Neural crest cell (in vitro differentiated cells): ENCODE data around the gene KCMF1. TPM values are rescaled to one million over a fixed set of nuclear protein-coding genes. Genes with fewer than 3 reads are reported as not detected.
A peak's percentile ranks its signal among the peaks of the same experiment; 100 is the strongest.

Experiments
- DNase-seq: peaks from one replicate; pipeline ENCODE4 v3.0.0; 2021; ENCODE audit warnings: low read depth, mixed read lengths, low spot score
- H3K27ac Mint-ChIP-seq: one replicate; pipeline ENCODE4 v1.8.0; 2021; ENCODE audit warnings: mild to moderate bottlenecking, mixed read lengths; ENCODE audit not compliant: unreplicated experiment
- H3K27me3 Mint-ChIP-seq: 2 replicates; pipeline ENCODE4 v1.8.0; 2021; ENCODE audit warnings: low read depth, mild to moderate bottlenecking, mixed read lengths
- H3K36me3 Mint-ChIP-seq: 2 replicates; pipeline ENCODE4 v1.8.0; 2021; ENCODE audit warnings: low read depth, mild to moderate bottlenecking, mixed read lengths
- H3K4me1 Mint-ChIP-seq: 2 replicates; pipeline ENCODE4 v1.8.0; 2021; ENCODE audit warnings: mixed read lengths
- H3K4me3 Mint-ChIP-seq: one replicate; pipeline ENCODE4 v1.8.0; 2021; ENCODE audit warnings: mild to moderate bottlenecking, mixed read lengths
- H3K9me3 Mint-ChIP-seq: 2 replicates; pipeline ENCODE4 v1.8.0; 2021; ENCODE audit warnings: mixed read lengths
- total RNA-seq: library from RNA; stranded (reverse); gene quantifications from 2 replicates; pipeline ENCODE4 v1.2.1, GENCODE V29; 2021
- TF ChIP-seq, protein P1 (sequence below): fragments of 200-600 bp; sonication (generic); conservative IDR thresholded peaks from 2 replicates; pipeline ENCODE4 v1.5.0; 2021; ENCODE audit warnings: antibody characterized with exemption, mild to moderate bottlenecking

KCMF1 gene
- total RNA-seq, 1 donor from 2014 or later = 57.0 TPM

- Mint-ChIP-seq H3K4me3 (peak overlapping the region; percentile 33), H3K27me3 (no peaks in the 10 kb centered on the region), H3K4me1 (peaks cover 38% of the 10 kb centered on the region), H3K36me3 (peaks cover 25% of the 10 kb centered on the region), H3K27ac (no peak overlapping the region), H3K9me3 (peaks cover 12% of the 10 kb centered on the region)
- no peak for DNase-seq
- TF ChIP-seq, protein P1, sequence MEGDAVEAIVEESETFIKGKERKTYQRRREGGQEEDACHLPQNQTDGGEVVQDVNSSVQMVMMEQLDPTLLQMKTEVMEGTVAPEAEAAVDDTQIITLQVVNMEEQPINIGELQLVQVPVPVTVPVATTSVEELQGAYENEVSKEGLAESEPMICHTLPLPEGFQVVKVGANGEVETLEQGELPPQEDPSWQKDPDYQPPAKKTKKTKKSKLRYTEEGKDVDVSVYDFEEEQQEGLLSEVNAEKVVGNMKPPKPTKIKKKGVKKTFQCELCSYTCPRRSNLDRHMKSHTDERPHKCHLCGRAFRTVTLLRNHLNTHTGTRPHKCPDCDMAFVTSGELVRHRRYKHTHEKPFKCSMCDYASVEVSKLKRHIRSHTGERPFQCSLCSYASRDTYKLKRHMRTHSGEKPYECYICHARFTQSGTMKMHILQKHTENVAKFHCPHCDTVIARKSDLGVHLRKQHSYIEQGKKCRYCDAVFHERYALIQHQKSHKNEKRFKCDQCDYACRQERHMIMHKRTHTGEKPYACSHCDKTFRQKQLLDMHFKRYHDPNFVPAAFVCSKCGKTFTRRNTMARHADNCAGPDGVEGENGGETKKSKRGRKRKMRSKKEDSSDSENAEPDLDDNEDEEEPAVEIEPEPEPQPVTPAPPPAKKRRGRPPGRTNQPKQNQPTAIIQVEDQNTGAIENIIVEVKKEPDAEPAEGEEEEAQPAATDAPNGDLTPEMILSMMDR = no peak
Observed at GRCh38 chr2:85009019-85009618, 38.2 kb downstream of the KCMF1 start.

DNA sequence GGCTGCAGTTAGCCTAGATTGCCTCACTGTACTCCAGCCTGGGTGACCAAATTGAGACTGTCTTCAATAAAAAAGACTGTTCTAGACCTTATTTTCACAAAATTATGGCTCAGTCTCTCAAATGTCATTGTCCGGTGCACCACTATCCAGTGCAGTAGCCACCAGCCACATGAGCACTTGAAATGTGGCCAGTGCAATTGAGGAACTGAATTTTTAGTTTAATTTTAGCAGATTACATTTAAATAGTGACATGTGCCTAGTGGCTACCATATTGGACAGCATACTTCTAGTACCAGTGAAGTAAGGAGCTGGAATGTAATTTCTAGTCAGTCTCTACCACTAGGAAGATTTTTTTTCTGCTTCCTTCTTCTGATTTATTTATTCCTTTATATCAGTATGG is 39.4 kb downstream of the KCMF1 start:
- H3K4me1 Mint-ChIP-seq = peaks cover 51% of the 10 kb centered on the region
- H3K4me3 Mint-ChIP-seq = no peak overlapping the region
- H3K9me3 Mint-ChIP-seq = peaks cover 12% of the 10 kb centered on the region
- no peak overlapping the region for H3K27ac Mint-ChIP-seq
- peaks cover 25% of the 10 kb centered on the region for H3K36me3 Mint-ChIP-seq
- TF ChIP-seq, protein P1 = no peak
- DNase-seq = no peak
- no peaks in the 10 kb centered on the region for H3K27me3 Mint-ChIP-seq

DNA sequence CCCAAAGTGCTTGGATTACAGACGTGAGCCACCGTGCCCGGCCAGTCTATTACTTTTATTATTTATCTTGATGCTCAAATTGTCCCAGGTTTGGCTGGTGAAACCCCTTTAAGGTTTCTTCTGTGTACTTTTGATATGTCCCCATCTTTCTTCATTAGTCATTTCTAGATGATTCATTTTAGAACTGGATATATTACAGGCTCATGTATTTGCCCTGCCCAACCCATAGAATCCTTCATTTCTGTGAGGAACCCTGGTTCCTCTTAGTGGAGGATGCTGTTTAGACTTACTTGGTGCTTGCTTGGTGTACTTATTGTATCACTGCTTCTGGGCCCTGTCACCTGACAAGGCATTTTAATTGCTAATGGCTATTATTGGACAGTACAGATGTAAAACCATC is 40.1 kb downstream of the KCMF1 start:
- H3K27me3 Mint-ChIP-seq = no peaks in the 10 kb centered on the region
- H3K4me3 Mint-ChIP-seq = no peak overlapping the region
- H3K36me3 Mint-ChIP-seq = peaks cover 19% of the 10 kb centered on the region
- H3K27ac Mint-ChIP-seq = no peak overlapping the region
- H3K4me1 Mint-ChIP-seq = peaks cover 58% of the 10 kb centered on the region
- peaks cover 8% of the 10 kb centered on the region for H3K9me3 Mint-ChIP-seq
- TF ChIP-seq, protein P1 = no peak
- no peak for DNase-seq

GRCh38 chr2:85011747-85012146 is 40.8 kb downstream of the KCMF1 start:
- TF ChIP-seq, protein P1 = peak; percentile 39
- H3K4me1 Mint-ChIP-seq = peaks cover 63% of the 10 kb centered on the region
- no peaks in the 10 kb centered on the region for H3K27me3 Mint-ChIP-seq
- H3K4me3 Mint-ChIP-seq = no peak overlapping the region
- DNase-seq = no peak
- peaks cover 17% of the 10 kb centered on the region for H3K36me3 Mint-ChIP-seq
- peaks cover 8% of the 10 kb centered on the region for H3K9me3 Mint-ChIP-seq
- no peak overlapping the region for H3K27ac Mint-ChIP-seq

DNA sequence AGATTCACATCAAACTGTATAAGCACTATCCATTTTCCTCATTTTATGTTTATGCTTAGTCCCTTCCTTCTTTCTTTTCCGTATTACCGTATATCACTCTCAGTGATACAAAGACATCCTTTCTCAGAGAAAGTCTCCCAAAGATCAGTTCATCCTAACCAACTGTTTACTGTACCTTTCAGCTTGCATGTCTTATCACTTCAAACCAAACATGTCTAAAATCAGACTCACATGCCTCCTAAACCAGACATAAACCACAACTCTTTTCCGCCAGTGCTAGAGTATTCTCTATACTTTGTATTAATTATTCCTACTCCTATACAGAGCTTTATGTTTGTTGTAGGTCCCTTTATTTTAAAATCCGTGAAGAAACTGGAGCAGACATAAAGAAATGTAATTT is 41.5 kb downstream of the KCMF1 start:
- Mint-ChIP-seq H3K27me3 (no peaks in the 10 kb centered on the region), H3K4me1 (peaks cover 66% of the 10 kb centered on the region), H3K9me3 (peaks cover 3% of the 10 kb centered on the region), H3K27ac (no peak overlapping the region), H3K36me3 (peaks cover 12% of the 10 kb centered on the region), H3K4me3 (no peak overlapping the region)
- DNase-seq = no peak
- TF ChIP-seq, protein P1 = no peak
